ENCODE results near the gene CAND2.

CAND2 gene

GRCh38 chr3:12809001-12809400 is 12.5 kb downstream of the CAND2 start:
- TF ChIP-seq CTCF (conservative IDR thresholded peaks at IDR 0.05) (no peak), ZFX (IDR thresholded peaks at IDR 0.05) (no peak)
- no peak overlapping the region for H3K27ac ChIP-seq

GRCh38 chr3:12809435-12809834 is 13.0 kb downstream of the CAND2 start:
- TF ChIP-seq CTCF (conservative IDR thresholded peaks at IDR 0.05) (no peak), ZFX (IDR thresholded peaks at IDR 0.05) (no peak)
- peak overlapping the region; percentile 55; the same call in 1 of the 2 replicates for H3K27ac ChIP-seq

GRCh38 chr3:12810013-12810780 is 13.7 kb downstream of the CAND2 start:
- TF ChIP-seq ZFX (IDR thresholded peaks at IDR 0.05) (no peak), CTCF (conservative IDR thresholded peaks at IDR 0.05) (peak; percentile 82)
- peak overlapping the region; percentile 55 for H3K27ac ChIP-seq

- H3K27ac ChIP-seq: no peak overlapping the region
- TF ChIP-seq CTCF (conservative IDR thresholded peaks at IDR 0.05) (no peak), ZFX (IDR thresholded peaks at IDR 0.05) (no peak)
Measured at GRCh38 chr3:12810961-12811360, 14.5 kb downstream of the CAND2 start.

GRCh38 chr3:12812812-12813211 is 16.3 kb downstream of the CAND2 start:
- TF ChIP-seq CTCF (conservative IDR thresholded peaks at IDR 0.05): no peak
- TF ChIP-seq ZFX (IDR thresholded peaks at IDR 0.05): no peak
- no peak overlapping the region for H3K27ac ChIP-seq

GRCh38 chr3:12813967-12814366 is 17.5 kb downstream of the CAND2 start:
- no peak for TF ChIP-seq ZFX (IDR thresholded peaks at IDR 0.05)
- no peak for TF ChIP-seq CTCF (conservative IDR thresholded peaks at IDR 0.05)

GRCh38 chr3:12815078-12815477 is 18.6 kb downstream of the CAND2 start:
- TF ChIP-seq CTCF (conservative IDR thresholded peaks at IDR 0.05) (no peak), ZFX (IDR thresholded peaks at IDR 0.05) (no peak)
- H3K27ac ChIP-seq: no peak overlapping the region

More at GRCh38 chr3:12813967-12814366, 17.5 kb downstream of the CAND2 start:
- no peak overlapping the region for H3K27ac ChIP-seq

Data from C4-2B (cell line).